ENCODE results near the gene SHH.

SHH gene

DNA sequence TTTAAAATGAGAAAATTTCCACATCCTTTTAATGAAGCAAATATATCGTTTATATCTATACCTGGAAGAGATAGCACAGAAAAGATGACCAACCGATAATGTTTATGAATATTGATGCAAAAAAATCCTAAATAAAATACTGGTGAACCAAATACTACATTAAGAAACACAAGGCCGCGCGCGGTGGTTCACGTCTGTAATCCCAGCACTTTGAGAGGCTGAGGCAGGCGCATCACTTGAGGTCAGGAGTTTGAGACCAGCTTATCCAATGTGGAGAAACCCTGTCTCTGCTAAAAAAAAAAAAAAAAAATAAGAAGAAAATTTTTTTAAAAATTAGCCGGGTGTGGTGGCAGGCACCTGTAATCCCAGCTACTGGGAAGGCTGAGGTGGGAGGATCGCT lies 25.8 kb downstream of the SHH start:
- Histone ChIP-seq H3K79me2 (ENCODE audit: control insufficient read depth, low read length) (no peaks in the 10 kb centered on the region), H3K4me2 (ENCODE audit: low read length) (no peak overlapping the region), H3F3A (ENCODE audit: control insufficient read depth, insufficient read depth) (peaks cover 13% of the 10 kb centered on the region), H3K9me3 (ENCODE audit: control insufficient read depth, insufficient read depth, low read length) (no peaks in the 10 kb centered on the region), H3K27ac (ENCODE audit: low read depth, low read length) (no peak overlapping the region), H3K27me3 (ENCODE audit: control insufficient read depth, low read length) (peaks cover 6% of the 10 kb centered on the region; the same call in 1 of the 2 replicates), H3K4me3 (ENCODE audit: low read length) (no peak overlapping the region), H3K4me1 (ENCODE audit: control insufficient read depth, low read length) (no peaks in the 10 kb centered on the region), H4K20me1 (ENCODE audit: control insufficient read depth, insufficient read depth, low read depth, low read length) (no peaks in the 10 kb centered on the region), H3K9me2 (replicated peaks; ENCODE audit: control insufficient read depth, low read length) (no peaks in the 10 kb centered on the region), H3K36me3 (ENCODE audit: control insufficient read depth, low read length) (peaks cover 11% of the 10 kb centered on the region; the same call in 1 of the 2 replicates)
- TF ChIP-seq, protein P1, sequence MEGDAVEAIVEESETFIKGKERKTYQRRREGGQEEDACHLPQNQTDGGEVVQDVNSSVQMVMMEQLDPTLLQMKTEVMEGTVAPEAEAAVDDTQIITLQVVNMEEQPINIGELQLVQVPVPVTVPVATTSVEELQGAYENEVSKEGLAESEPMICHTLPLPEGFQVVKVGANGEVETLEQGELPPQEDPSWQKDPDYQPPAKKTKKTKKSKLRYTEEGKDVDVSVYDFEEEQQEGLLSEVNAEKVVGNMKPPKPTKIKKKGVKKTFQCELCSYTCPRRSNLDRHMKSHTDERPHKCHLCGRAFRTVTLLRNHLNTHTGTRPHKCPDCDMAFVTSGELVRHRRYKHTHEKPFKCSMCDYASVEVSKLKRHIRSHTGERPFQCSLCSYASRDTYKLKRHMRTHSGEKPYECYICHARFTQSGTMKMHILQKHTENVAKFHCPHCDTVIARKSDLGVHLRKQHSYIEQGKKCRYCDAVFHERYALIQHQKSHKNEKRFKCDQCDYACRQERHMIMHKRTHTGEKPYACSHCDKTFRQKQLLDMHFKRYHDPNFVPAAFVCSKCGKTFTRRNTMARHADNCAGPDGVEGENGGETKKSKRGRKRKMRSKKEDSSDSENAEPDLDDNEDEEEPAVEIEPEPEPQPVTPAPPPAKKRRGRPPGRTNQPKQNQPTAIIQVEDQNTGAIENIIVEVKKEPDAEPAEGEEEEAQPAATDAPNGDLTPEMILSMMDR (IDR thresholded peaks at IDR 0.05; ENCODE audit: low read depth, low read length, poor library complexity, severe bottlenecking): no peak

DNA sequence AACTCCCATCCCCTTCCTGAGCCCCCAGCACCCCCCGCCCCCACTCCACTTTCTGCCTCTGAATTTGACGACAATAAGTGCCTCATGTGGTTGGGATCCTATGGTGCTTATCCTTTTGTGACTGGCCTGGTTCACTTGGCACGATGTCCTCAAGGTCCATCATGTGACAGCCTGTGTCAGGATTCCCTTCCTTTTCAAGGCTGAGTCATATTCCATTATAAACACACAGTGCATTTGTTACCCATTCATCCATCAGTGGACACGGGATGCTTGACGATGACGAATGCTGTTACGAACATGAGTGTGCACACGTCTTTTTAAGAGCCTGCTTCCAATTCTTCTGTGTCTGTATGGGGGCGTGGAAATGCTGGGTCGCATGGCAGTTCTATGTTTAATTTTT lies 26.7 kb downstream of the SHH start:
- Histone ChIP-seq H3K36me3 (ENCODE audit: control insufficient read depth, low read length) (peaks cover 16% of the 10 kb centered on the region), H3F3A (ENCODE audit: control insufficient read depth, insufficient read depth) (peaks cover 13% of the 10 kb centered on the region), H3K79me2 (ENCODE audit: control insufficient read depth, low read length) (no peaks in the 10 kb centered on the region), H3K27ac (ENCODE audit: low read depth, low read length) (no peak overlapping the region), H4K20me1 (ENCODE audit: control insufficient read depth, insufficient read depth, low read depth, low read length) (no peaks in the 10 kb centered on the region), H3K9me2 (replicated peaks; ENCODE audit: control insufficient read depth, low read length) (no peaks in the 10 kb centered on the region), H3K9me3 (ENCODE audit: control insufficient read depth, insufficient read depth, low read length) (no peaks in the 10 kb centered on the region), H3K4me3 (ENCODE audit: low read length) (no peak overlapping the region), H3K4me1 (ENCODE audit: control insufficient read depth, low read length) (no peaks in the 10 kb centered on the region), H3K27me3 (ENCODE audit: control insufficient read depth, low read length) (peaks cover 6% of the 10 kb centered on the region; the same call in 1 of the 2 replicates), H3K4me2 (ENCODE audit: low read length) (no peak overlapping the region)
- TF ChIP-seq EZH2phosphoT487 (IDR thresholded peaks at IDR 0.05; ENCODE audit: borderline replicate concordance, low read length): no peak
- TF ChIP-seq, protein P1 (IDR thresholded peaks at IDR 0.05; ENCODE audit: low read depth, low read length, poor library complexity, severe bottlenecking): no peak

DNA sequence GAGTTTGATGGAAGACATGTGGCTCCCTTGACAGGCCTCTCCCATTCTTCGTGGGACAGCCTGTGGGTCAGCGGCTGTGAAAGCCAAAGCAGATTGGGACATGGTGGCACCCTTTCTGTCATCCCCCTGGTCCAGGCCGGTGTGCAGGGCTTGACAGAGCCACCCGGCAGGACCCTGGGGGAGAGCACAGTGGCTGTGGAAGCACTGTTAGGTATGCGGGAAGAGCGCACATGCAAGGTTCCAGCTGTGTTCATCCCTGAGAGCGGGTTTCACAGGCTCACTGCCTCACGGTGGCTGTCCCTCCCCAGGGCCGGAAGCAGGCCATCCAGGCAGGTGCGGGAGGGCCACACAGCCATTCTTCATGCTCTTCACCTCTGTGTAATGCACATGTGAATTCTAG lies 29.8 kb downstream of the SHH start:
- Histone ChIP-seq H3K4me1 (ENCODE audit: control insufficient read depth, low read length) (no peaks in the 10 kb centered on the region), H3K4me2 (ENCODE audit: low read length) (no peak overlapping the region), H3K9me2 (replicated peaks; ENCODE audit: control insufficient read depth, low read length) (no peaks in the 10 kb centered on the region), H3K9me3 (ENCODE audit: control insufficient read depth, insufficient read depth, low read length) (no peaks in the 10 kb centered on the region), H3K36me3 (ENCODE audit: control insufficient read depth, low read length) (peaks cover 42% of the 10 kb centered on the region), H4K20me1 (ENCODE audit: control insufficient read depth, insufficient read depth, low read depth, low read length) (no peaks in the 10 kb centered on the region), H3K27ac (ENCODE audit: low read depth, low read length) (no peak overlapping the region), H3F3A (ENCODE audit: control insufficient read depth, insufficient read depth) (peaks cover 13% of the 10 kb centered on the region), H3K27me3 (ENCODE audit: control insufficient read depth, low read length) (peaks cover 5% of the 10 kb centered on the region; the same call in 1 of the 2 replicates), H3K4me3 (ENCODE audit: low read length) (no peak overlapping the region), H3K79me2 (ENCODE audit: control insufficient read depth, low read length) (no peaks in the 10 kb centered on the region)
- TF ChIP-seq EZH2phosphoT487 (IDR thresholded peaks at IDR 0.05; ENCODE audit: borderline replicate concordance, low read length): no peak
- TF ChIP-seq, protein P1 (IDR thresholded peaks at IDR 0.05; ENCODE audit: low read depth, low read length, poor library complexity, severe bottlenecking): no peak

DNA sequence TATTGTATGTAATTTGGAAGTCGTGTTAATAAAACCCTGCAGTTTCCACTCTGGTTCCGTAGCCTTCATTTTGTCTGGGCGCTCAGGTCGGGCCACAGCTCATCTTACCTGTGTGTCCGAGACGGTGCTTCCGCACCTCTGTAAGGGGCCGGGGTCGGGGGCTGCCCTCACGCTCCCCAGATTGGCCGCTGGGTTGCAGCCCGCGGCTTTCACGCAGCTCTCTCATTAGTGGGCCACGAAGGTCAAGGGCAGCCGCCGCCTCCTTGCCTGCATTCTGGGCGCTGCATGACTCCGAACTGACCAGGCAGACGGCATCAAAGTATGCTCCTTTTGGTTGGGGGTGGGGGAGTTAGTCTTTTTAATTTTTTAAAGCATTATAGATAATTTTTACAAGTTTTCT lies 30.8 kb downstream of the SHH start:
- TF ChIP-seq, protein P1 (IDR thresholded peaks at IDR 0.05; ENCODE audit: low read depth, low read length, poor library complexity, severe bottlenecking): no peak
- TF ChIP-seq EZH2phosphoT487 (IDR thresholded peaks at IDR 0.05; ENCODE audit: borderline replicate concordance, low read length): no peak
- H3K79me2 ChIP-seq (ENCODE audit: control insufficient read depth, low read length): no peaks in the 10 kb centered on the region
- H3K4me1 ChIP-seq (ENCODE audit: control insufficient read depth, low read length): no peaks in the 10 kb centered on the region
- no peak overlapping the region for H3K27ac ChIP-seq (ENCODE audit: low read depth, low read length)
- H3K9me3 ChIP-seq (ENCODE audit: control insufficient read depth, insufficient read depth, low read length): no peaks in the 10 kb centered on the region
- no peaks in the 10 kb centered on the region for H4K20me1 ChIP-seq (ENCODE audit: control insufficient read depth, insufficient read depth, low read depth, low read length)
- H3K4me2 ChIP-seq (ENCODE audit: low read length): no peak overlapping the region
- no peaks in the 10 kb centered on the region for H3K27me3 ChIP-seq (ENCODE audit: control insufficient read depth, low read length)
- no peaks in the 10 kb centered on the region for H3K9me2 ChIP-seq (replicated peaks; ENCODE audit: control insufficient read depth, low read length)
- H3K36me3 ChIP-seq (ENCODE audit: control insufficient read depth, low read length): peaks cover 53% of the 10 kb centered on the region
- H3F3A ChIP-seq (ENCODE audit: control insufficient read depth, insufficient read depth): peaks cover 12% of the 10 kb centered on the region
- no peak overlapping the region for H3K4me3 ChIP-seq (ENCODE audit: low read length)
